Thyroid gland (tissue), 4 donors: ENCODE results near the gene ABTB2.

Source experiments
- CTCF ChIP-seq, 6 experiments: fragments of 200-600 bp in 3 of 6; fragments of 450-650 bp in 3 of 6; sonication (generic) in 3 of 6; IDR thresholded peaks; one replicate each; pipeline ENCODE4 v1.5.1; 2016 to 2019; ENCODE audit warnings: antibody characterized with exemption in 6 of 6, mild to moderate bottlenecking in 2 of 6, inconsistent platforms in 1 of 6, moderate library complexity in 1 of 6
- POLR2A ChIP-seq, 2 donors: fragments of 450-650 bp; IDR thresholded peaks; one replicate each; pipeline ENCODE4 v1.6.1; 2017; ENCODE audit warnings: antibody characterized with exemption in 2 of 2, mild to moderate bottlenecking in 2 of 2, moderate library complexity in 1 of 2

- TF ChIP-seq CTCF (IDR thresholded peaks at IDR 0.05) (no peak), POLR2A (IDR thresholded peaks at IDR 0.05) (no peak)
These were observed 173.9 kb downstream of the ABTB2 start for GRCh38 chr11:34183848-34184391.
